ENCODE results near the gene MRPL51. TPM values are rescaled to one million over a fixed set of nuclear protein-coding genes. Genes with fewer than 3 reads are reported as not detected.

Gene MRPL51
- total and polyA plus RNA-seq, 2 experiments from 2014 or later, result 93.9 to 463 TPM

- no peak for TF ChIP-seq REST (IDR thresholded peaks at IDR 0.05; ENCODE audit: unreplicated experiment)
These were observed 42.6 kb upstream of the MRPL51 start (continued) for GRCh38 chr12:6535697-6535946.

- peak overlapping the region; percentile 100 for H3K27ac Mint-ChIP-seq
These were observed 42.1 kb upstream of the MRPL51 start for GRCh38 chr12:6534945-6535696.

More at GRCh38 chr12:6534945-6535696, 42.1 kb upstream of the MRPL51 start:
- peaks cover 35% of the 10 kb centered on the region for H3K79me2 ChIP-seq (replicated peaks; ENCODE audit: insufficient read depth)
- Mint-ChIP-seq H3K4me1 (peaks cover 45% of the 10 kb centered on the region), H3K36me3 (ENCODE audit: low read depth) (peaks cover 80% of the 10 kb centered on the region), H3K27me3 (ENCODE audit: insufficient read depth, low read depth, poor library complexity) (peaks cover 67% of the 10 kb centered on the region), H3K9me3 (peaks cover 20% of the 10 kb centered on the region; the same call in 2 of the 3 replicates), H3K4me3 (peak overlapping the region; percentile 93)
- no peaks in the 10 kb centered on the region for H3K27me3 ChIP-seq (ENCODE audit: insufficient read depth)
- H3K36me3 ChIP-seq (ENCODE audit: insufficient read depth), result peaks cover 41% of the 10 kb centered on the region
- H3K4me2 ChIP-seq, result peak overlapping the region; percentile 96
- no peak overlapping the region for H2AFZ ChIP-seq
- ATAC-seq, result peak; percentile 3
- peak overlapping the region; percentile 96 for H3K4me3 ChIP-seq
- H3K9me2 ChIP-seq (ENCODE audit: insufficient read depth), result no peaks in the 10 kb centered on the region
- DNase-seq (ENCODE audit: low spot score), result peak; percentile 82
- no peak for TF ChIP-seq STAT1 (IDR thresholded peaks at IDR 0.05; ENCODE audit: unreplicated experiment)
- no peak for TF ChIP-seq NANOG (IDR thresholded peaks at IDR 0.05; ENCODE audit: borderline replicate concordance)
- TF ChIP-seq ETS1 (IDR thresholded peaks at IDR 0.05), result peak; percentile 67; the same call in 1 of the 2 replicates
- no peak for TF ChIP-seq ZNF462 (CRISPR knock-in tag; IDR thresholded peaks at IDR 0.05)
- TF ChIP-seq EZH2phosphoT487 (IDR thresholded peaks at IDR 0.05; ENCODE audit: unreplicated experiment), result no peak
- no peak for TF ChIP-seq JUNB (IDR thresholded peaks at IDR 0.05; ENCODE audit: unreplicated experiment)
- peak; percentile 57 for TF ChIP-seq POLR2AphosphoS5 (IDR thresholded peaks at IDR 0.05; ENCODE audit: low read depth)
- H4K20me1 ChIP-seq (replicated peaks; ENCODE audit: insufficient read depth), result peaks cover 23% of the 10 kb centered on the region
- peak overlapping the region; percentile 98 for H3K27ac ChIP-seq (ENCODE audit: low read depth)
- H3F3A ChIP-seq (replicated peaks; ENCODE audit: low read depth), result peaks cover 82% of the 10 kb centered on the region
- peaks cover 38% of the 10 kb centered on the region for H3K4me1 ChIP-seq (ENCODE audit: insufficient read depth)
